ENCODE measurements around the gene SEMA6A.

GRCh38 chr5:116600876-116601275 is 26.3 kb upstream of the SEMA6A start:
- TF ChIP-seq, protein P1, sequence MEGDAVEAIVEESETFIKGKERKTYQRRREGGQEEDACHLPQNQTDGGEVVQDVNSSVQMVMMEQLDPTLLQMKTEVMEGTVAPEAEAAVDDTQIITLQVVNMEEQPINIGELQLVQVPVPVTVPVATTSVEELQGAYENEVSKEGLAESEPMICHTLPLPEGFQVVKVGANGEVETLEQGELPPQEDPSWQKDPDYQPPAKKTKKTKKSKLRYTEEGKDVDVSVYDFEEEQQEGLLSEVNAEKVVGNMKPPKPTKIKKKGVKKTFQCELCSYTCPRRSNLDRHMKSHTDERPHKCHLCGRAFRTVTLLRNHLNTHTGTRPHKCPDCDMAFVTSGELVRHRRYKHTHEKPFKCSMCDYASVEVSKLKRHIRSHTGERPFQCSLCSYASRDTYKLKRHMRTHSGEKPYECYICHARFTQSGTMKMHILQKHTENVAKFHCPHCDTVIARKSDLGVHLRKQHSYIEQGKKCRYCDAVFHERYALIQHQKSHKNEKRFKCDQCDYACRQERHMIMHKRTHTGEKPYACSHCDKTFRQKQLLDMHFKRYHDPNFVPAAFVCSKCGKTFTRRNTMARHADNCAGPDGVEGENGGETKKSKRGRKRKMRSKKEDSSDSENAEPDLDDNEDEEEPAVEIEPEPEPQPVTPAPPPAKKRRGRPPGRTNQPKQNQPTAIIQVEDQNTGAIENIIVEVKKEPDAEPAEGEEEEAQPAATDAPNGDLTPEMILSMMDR (IDR thresholded peaks at IDR 0.05) = no peak
- no peak for TF ChIP-seq KDM1A (IDR thresholded peaks at IDR 0.05; ENCODE audit: low read depth)
- TF ChIP-seq MAX (IDR thresholded peaks at IDR 0.05) = no peak
- no peak for TF ChIP-seq CHD2 (IDR thresholded peaks at IDR 0.05; ENCODE audit: low read length, partially characterized antibody)
- TF ChIP-seq HDAC2 (IDR thresholded peaks at IDR 0.05) = no peak
- no peak for TF ChIP-seq POLR2AphosphoS2 (conservative IDR thresholded peaks at IDR 0.05; ENCODE audit: low read length)
- no peak for TF ChIP-seq EP300 (IDR thresholded peaks at IDR 0.05)
- TF ChIP-seq SMC3 (IDR thresholded peaks at IDR 0.05) = no peak

Data from A549 (cell line).